NCI-H226 (cell line): ENCODE results near the gene MSI2.

Source experiments
- DNase-seq: peaks from one replicate; pipeline ENCODE4 v3.0.0-alpha.2; 2015

Gene MSI2

DNA sequence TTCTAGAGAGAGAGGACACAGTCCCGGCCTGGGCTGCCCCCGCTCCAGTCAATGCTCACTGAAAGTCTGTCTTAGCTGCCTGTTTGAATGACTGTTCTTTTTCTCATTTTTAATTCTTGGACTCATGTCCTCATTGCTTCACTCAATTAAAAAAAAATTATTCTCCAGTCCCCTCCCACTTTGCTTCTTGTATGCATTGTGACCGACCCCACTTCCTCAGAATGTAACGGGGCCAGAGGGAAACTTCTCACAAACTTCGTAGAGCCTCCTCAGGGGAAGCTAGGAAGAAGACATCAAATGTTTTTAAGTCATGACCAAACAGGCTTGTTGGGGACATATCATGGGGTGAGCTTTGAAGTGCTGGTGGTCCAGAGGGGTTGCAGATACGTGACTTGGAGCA is 375.5 kb downstream of the MSI2 start:
- DNase-seq: no peak

DNA sequence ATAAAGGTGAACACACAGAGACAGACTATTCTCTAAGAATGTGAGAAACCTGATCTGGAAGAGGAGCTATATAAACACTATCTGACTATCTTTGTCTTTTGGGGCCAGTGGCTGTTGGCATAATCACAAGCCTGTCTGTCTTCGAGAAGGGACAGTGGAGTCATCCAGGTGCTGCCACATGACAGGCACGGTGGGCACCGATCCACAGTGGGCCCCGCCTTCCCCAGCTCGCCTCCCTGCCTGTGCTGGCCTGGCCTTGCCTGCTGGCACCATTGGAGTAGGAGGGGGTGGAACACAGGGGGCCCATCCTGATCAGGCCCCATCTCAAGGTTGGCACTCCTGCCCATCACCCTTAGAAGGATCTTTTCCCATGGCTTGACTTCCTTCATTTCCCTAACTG is 376.0 kb downstream of the MSI2 start:
- DNase-seq: no peak

DNA sequence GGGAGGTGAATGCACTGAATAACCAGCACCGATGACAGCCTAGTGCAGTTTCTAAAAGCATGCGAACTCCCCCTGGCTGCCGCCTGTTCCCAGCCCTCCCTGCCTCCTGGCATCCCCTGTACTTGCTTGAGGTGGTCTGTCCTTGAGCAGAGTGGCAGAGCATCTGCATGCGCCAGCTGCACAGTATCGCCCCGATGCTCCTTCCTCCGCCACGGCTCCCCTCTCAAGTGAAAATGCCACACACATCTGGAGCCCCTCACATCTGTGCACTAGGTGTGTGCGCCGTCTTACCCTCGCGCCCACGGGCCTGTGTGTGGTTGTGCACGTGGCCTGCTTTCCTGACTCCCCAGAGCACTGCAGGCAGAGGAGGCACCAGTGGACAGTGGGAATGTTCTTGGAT is 376.9 kb downstream of the MSI2 start:
- no peak for DNase-seq

DNA sequence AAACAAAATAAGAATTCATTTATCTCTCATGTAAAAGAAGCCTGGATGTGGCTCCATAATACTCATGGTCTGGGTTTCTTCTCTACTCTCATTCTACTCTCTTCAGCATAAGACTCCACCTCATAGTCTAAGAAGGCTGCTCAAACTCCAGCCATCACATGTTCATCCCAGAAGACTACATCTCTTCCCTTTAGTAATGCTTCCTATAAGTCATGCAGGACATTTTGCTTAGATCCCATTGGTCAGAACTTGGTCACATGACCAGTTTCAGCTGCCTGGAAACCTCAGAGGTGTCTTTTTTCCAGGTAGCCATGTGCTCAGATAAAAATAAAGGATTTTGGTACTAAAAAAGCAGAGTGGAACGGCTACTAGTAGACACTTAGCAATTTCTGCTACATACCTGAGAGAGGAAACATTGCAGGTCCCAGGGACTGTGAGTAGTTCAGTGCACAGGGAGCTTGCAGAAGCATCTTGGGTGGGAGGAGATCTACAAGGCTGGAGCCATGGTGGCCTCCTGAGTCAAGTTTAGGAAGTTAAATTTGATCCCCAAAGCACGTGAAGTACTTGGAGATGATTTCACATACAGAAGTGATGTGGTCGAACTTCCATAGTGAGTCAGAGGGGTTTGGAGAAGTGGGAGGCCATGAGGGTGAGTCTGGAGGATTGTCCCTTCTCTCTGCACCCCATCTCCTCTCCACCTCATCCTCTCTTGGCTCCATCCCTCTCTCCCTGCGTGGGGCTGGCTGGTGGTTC is 378.6 kb downstream of the MSI2 start:
- DNase-seq: no peak

DNA sequence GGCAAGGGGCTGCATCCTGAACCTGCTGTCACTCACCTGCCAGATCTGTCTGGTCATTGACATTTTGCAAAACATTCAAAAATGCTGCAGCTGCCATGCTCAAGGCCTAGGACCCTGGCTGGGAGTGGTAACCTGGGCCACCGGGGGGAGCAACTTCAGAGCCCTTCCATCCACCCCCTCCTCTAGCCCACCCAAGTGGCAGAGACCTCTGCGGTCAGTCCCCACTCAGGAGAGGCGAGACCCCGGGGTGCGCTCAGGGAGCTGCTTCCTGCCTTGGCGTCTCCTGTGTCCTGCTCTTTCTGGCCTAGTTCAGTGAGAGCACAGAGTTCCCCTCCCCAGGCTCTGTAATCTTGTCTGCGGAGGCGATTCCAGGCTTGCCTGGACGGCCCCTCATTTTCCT is 380.0 kb downstream of the MSI2 start:
- DNase-seq: no peak

DNA sequence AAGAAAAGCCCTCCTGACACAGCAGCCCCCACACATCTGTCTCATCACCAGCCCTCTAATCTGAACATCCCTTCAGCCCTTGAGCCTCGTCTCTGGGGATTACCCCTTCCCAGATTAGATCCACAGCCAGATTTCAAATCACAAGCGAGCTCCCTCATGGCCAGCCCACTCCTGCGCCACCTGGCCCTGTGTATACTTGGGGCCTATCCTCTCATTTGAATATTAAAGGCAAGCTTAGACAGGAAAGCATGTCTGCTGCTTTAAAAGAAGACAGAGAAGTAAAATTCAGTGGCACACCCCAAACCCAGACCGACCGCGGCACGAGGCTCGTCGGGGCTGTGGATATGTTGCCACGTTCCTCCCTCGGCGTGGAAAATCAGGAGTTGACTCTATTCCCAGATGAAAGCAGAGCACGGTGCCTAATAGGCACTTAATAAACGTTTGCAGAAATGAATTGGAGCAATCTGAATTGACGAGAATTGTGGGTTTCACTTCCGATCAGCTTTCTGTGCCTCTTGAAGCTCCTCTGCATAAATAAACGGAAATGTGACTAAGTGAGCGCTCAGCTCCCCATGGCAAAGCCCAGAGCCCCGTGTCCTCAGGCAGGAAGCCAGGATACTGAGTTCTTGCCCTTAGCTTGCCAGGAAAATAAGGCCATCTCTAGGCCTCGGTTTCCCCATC is 380.8 kb downstream of the MSI2 start:
- no peak for DNase-seq

DNA sequence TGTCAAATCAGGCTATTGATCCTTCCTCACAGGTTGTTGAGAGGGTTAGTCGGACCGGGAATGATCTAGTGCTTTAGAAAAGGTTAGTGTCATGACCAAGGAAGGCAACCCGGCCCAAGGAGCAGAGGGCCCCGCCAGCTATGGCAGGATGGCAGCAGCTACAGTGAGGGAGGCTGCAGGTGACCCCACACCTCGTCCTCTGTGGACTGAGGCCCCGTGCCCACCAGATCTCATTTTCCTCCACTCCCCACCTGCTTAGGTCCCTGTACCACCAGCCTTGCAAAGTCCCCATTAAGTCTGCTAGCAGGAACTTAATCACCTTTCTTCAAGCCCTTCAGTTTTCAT is 381.3 kb downstream of the MSI2 start:
- DNase-seq: no peak

DNA sequence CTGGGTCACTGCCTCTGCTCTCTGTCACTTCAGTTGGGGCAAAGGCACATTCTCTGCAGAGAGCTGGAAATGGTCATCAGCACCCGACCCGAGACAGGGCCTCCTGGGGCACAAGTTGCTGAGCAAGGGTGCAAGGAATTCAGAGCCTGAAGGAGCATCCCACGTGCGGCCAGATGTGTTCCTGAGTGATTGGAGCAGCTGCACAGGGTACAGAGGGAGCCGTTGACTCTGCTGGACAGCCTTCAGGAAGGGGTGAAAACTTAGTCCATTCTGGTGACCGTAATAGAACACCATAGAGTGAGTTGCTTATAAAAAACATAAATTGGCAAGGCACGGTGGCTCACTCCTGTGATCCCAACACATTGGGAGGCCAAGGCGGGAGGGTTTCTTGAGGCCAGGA is 382.0 kb downstream of the MSI2 start:
- DNase-seq: no peak

DNA sequence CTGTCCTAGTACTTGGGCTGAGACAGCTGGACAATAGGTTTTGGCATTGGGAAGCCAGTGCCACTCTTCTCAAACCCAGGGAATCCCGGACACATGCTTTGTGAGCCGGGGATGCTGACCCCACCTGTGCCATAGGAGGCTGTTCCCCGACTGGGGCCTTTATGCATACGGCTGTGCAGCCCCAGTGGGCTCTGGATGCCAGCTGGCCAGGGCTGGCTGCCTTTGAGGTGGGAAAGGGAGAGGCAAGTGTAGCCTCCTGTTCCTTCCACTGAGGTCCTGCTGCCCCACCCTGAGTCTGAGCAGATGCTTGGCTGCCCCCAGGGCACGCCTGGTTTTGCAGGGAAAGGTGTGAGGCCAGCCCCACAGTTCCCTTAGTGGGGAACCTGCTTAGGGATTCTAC is 383.1 kb downstream of the MSI2 start:
- DNase-seq: no peak

DNA sequence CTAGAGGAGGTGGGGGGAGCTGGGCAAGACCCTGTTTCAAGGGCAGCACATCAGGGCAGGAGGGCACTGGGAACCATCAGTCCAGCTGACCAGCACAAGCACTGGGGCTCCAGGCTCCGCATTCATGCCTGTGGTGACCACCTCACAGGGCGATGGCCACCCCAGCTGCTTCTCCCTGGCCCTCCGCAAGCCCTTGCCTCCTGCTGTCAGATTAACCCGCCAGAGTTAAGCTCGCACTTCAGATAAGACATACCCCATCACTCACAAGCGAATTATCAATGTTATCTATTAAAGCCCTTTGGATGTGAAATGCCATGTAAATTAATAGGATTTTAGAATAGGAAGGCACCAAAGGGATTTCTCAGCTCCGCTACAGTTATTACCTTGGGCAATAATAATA is 383.8 kb downstream of the MSI2 start:
- DNase-seq: no peak

DNA sequence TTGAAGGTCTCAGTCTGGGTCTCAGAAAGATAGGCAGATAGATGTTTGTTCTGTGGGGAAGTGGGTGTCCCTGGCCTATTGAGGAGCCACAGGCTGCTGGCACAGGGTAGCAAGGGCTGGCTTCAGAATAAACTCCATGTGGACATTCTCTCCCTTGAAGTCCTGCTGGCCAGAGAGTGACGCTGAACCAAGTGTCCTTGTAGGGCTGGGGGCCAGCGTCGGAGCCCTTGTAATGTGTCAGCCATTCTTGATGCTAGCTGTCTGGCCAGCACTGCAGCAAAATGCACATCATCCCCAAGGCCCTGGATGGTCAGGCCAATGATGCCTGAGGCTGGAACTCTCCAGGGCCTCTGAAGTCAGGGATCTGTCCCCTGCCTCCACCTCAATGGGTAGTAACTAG is 385.4 kb downstream of the MSI2 start:
- no peak for DNase-seq

DNA sequence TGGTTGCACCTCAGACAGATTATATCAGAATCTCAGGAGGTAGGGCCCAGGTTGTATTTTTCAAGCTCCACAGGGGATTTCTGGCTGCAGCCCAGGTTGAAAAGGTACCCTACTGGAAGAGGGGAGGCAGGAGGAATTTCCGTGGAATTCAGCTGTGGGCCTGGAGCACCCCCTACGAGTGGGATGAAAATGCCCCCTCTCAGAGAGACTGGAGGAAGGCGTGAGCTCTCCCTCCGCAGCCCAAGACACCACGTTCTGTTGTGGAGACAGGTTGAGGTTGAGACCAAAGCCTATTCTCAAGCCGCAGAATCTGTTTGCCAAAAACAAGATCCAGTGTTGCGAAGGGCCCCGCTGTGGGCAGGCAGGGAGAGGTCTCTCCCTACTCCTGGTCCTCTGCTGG is 386.7 kb downstream of the MSI2 start:
- DNase-seq: no peak

DNA sequence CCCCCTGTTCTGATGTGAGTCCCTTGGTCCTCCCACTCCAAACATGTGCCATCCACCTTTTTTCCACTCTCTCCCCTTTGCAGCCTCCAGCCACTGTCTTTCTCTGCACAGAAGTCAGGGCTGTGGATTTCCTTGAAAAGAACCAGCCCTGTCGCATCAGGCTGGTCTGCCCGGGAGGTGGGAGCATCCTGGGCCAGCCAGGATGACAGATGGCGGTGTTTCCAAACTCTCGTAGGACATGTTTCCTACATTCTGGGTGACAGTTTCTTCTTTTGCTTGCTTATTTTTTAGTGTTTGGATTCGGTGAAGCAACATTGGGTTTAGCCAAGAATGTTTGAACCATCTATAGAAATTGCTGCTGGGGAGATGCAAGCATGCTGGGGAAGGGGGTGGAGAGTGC is 388.0 kb downstream of the MSI2 start:
- no peak for DNase-seq

DNA sequence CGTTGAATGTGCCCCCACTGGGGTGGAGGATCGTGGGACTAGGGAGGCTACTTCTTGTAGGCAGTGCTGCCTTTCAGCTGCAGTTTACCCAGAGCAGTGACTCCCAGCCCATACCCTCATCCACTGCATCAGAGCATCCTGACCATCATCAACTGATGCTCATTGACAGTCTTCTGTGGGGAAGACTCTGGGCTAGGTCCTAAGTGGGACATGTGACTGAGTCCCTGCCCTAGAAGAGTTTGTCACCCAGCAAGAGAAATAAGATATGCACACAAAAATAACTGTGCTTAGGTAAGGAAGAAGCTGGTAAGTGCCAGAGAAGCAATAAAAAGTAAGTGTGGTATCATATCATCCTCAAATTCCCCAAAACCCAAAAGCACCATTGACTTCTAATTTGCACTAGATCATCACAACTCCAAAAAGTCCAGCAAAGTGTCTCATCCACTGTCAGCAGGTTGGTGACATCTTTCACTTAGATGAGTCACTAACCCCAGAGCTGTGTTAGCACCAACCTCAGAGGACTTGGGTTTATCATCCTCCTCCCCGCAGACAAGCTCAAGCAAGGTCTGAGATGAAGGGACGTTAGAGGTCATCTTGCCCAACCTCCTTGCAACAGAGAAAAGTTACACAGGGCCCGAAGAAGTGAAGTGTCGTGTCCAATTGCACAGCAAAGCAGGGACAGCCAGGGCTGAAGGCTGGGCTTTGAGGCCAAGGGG is 389.8 kb downstream of the MSI2 start:
- DNase-seq: no peak

DNA sequence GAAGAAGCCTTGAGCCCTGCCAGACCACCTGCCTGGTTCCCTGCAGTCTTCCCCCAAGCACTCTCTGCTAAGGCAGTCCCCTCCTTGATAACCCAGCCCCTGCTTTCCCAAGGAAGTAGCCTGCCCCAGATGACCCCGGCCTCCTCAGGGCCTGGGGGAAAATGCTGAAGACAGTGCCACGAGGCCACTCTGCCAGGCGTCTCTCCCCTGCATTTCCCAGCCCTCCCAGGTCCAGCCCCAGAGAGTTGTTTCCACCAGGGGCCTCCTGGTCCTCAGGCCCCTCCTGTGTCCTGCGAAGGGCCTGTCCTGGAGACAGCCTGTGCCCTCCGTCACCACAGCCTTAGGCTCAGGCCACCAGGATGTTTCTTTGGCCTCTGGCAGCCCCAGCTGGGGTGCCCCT is 392.4 kb downstream of the MSI2 start:
- no peak for DNase-seq

DNA sequence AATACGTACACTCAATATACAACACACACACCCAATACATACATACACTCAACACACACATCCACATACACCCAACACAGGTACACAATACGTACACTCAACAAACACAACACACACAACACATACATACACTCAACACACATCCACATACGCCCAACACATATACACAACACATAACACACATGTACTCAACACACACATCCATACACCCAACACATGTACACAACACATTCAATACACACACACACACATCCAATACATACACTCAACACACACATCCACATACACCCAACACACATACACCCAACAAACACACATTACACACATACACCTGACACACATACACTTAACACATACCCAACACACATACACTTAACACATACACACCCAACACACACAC is 392.9 kb downstream of the MSI2 start:
- DNase-seq: no peak

DNA sequence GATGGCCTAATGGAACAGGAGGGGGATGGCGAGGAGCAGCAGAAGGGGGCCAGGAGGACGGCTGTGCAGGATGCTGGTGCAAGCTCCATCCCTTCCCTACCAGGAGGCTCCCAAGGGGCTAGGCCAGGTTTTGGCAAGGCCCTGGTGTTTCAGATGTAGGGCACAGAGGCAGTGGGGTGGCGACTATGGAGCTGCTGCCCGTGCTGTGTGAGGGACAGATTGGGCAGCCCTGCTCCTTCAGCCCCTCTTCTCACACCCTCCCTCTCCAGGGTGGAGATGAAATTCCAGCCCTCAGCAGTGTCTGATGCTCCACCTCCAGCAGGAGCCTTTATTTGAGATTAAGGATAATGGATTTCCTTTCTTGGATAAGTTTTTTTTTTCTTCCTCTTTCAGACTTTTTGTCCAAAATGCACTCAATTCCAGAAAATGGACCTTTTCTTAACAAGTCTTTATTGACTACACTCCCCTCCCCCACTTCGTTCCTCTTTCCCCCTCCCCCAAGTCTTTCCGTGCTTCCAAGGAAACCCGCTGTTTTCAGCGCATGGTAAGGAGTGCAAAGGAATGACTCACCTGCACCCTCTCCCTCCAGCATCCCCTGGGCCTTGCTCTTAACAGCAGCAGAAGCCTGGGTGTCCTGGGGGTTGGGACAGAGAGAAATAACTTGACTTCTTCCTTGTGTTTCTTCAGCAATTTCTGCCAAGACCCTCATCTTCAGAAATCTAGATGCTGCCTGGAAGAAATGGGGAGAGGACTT is 393.6 kb downstream of the MSI2 start:
- DNase-seq: peak; percentile 70

DNA sequence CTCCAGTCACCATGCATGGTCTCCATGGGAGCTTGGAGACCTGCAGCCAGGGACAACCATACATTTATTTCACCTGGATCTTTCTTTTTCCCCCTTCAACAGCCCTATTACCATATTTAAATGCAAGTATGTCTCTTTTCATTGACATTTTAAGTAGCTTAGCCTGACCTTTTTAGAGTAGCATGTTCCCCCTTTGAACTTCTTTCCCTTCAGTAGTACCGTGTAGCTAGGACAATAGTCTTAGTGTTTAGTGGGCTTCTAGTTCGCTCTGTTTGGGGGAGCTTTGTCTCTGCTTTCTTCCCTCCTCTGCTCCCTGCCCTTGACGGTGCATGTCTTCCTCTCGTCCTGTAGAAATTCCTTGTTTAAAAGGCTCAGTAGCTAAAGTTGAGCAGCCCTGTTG is 394.2 kb downstream of the MSI2 start:
- no peak for DNase-seq

DNA sequence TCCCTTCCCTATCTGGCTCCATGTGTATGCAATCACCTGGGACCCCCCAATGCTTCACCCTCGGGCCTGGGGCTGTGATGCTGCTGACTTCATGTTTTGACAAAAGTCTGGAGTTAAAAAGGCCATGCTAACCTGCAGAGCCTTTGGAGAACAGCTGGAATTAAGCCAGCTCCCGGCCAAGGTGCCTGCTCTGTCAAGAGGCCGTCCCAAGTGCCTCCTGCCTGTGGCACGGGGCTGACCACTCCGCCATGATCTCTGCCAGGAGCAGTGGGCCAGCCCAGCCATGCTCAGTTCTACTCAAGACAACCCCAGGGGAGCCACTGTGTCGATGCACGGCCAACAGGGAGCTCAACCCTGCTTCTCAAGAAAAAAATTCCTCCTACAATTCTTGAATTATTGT is 395.1 kb downstream of the MSI2 start:
- DNase-seq: no peak

DNA sequence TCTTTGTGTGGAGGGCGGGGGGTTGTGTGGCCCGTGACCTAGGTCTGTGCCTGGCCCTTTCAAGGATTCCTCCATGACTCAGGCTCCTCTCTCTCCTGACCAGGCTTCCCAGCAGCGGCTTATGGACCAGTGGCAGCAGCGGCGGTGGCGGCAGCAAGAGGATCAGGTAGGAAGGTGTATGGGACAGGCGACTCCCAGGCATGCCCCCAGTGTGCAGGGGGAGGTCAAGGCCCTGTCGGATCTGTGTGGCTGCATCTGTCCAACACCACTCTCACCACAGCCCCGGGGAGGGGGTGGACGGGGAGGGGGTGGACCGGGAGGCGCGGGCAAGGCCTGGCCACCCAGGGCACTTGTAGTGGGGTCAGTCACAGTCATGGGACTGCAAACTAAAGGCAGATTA is 395.7 kb downstream of the MSI2 start:
- no peak for DNase-seq

DNA sequence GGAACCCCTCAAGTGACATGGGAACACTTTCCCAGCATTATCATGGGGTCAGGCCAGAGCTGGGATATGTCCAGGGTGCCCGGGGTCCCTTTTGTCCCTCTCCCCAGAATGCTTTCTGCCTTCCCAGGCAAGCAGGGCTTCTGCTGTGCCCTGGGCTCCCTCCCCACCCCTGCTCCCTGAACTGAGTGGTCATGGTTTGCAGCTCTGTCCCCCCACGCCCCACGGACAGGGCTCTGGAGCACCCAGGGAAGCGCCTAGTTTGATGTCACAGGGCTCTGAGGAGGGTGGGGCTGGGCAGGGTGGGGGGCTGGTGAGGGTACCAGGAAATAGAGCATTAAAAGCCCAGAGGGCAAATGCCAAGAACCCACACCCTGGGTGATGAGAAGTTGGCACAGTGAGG is 396.5 kb downstream of the MSI2 start:
- DNase-seq: no peak

DNA sequence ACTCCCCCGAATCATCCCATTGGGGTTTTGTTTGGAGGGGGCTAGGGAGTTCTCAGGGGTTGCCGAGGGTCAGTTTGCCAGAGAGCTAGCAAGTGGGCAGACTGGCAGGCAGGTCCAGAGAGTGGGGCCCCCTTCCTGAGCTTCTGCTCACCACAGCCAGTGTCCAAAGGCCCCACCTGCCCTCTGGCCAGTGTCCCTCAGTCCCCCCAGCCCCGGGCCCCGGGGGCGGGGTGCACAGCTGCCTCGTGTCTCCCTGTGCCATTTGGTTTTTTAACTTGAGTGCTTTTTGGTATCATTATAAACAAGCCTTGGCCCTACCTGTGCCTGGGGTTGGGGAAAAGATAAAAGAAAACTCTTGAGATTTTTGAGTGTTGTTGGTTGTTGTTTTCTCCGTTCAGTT is 397.0 kb downstream of the MSI2 start:
- no peak for DNase-seq

DNA sequence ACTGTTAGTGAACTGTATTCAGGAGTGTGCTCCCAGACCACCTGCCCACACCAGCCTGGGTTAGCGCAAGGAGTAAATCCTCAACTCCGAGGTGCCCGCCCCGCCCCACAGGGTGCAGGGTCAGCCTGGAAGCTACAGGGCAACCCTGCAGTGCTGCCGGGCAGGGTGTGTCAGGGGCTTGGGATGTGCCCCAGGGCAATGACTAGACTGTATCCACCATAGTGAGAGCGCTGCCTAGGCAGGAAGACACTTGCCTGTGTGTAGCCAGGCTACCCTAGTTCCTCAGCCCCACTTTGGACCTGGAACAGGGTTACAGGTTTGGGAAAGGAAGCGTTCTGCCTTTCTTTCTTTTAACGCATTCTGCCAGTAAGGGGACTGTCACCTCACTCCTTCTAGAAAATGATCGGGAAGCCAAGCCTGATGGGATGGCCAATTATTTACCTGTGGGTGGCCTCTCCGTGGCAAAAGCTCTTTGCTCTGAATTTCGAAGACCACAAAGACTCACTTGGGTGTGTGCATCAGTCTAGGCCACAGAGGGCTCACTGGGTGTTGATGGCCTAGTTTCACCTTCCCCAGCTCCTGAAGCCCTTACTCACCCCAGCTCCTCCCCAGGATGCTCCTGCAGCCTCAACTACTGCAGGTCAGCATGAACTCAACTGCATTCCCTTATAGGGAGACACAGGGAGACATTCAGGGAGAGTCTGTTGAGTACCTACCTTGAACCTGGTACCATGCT is 397.9 kb downstream of the MSI2 start:
- DNase-seq: no peak
